Suprapubic skin (tissue), 3 donors: ENCODE measurements around the gene NLRP10.

ENCODE experiments used
- CTCF ChIP-seq, 2 donors: fragments of 200-600 bp in 1 of 2; fragments of 450-650 bp in 1 of 2; sonication (generic) in 1 of 2; IDR thresholded peaks; one replicate each; pipeline ENCODE4 v1.5.1; 2016 to 2019; ENCODE audit warnings: antibody characterized with exemption in 2 of 2, mild to moderate bottlenecking in 1 of 2, moderate library complexity in 1 of 2
- POLR2AphosphoS5 ChIP-seq, 3 donors: sonication (generic); formaldehyde crosslinking; IDR thresholded peaks; one replicate each; pipeline ENCODE4 v1.6.1; 2017; ENCODE audit warnings: antibody characterized with exemption in 3 of 3

DNA sequence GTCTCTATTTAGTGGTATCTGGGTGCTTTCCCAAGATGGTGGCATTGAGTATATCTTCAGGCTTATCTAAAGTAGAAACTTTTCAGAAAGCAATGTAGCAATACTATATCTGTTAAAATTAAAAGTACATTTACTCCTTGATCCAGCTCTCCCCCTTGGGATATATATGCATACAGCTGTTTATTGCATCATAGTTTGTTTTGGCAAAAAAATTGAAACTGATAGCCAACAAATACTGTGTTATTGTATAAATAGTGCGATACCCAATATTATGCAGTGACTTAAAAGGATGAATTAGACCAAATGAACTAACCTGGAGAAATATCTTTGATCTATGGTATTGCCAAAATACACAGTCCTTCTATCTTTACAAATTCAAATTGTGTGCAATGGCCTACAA, 15.3 kb downstream of the NLRP10 start:
- TF ChIP-seq POLR2AphosphoS5 (IDR thresholded peaks at IDR 0.05) (no peak), CTCF (IDR thresholded peaks at IDR 0.05) (no peak)
